ENCODE measurements around the gene KMO.

The KMO gene
- total RNA-seq, result 0.20 to 0.52 reads per million in 2 donors

DNA sequence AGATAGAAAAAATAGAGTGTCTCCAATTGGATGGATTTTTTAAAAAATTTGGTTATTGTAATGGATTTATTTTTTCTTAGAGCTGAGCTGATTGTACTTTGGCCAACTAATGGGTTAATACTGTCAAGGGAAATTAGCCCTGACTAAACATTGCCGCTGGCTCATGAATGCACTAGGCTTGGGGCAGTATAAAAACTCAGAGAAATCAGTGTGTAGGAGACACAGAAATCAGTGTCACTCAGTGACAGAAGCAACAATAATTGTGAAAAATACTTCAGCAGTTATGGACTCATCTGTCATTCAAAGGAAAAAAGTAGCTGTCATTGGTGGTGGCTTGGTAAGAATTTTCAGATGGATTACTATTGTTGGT is at the start of gene KMO:
TSS of gene KMO (plus strand) at position 217 of the 370 bp plus-strand sequence. CDS start at position 284, 67 bp downstream.
- DNase-seq, result no peak

DNA sequence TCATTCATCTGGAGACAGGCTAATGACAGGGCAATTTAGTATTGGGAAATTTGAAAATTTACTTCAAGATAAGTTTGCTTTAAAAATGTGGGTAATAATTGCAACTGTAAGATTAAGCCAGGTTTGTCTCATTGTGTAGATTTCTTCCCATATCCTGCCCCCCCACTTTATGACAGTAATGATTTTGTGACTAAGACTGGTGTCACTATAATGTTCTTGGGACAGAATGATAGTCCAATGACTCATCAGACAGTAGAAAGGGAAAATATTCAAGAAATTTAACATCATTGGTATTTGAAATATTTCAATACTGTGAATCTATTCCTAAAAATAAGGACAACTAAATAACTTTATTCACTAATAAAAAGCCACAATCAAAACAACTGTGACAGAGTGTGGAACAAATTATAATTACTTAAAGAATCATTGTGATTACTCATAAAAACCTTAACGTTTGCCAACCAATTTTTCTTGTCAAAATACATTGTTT is 49.4 kb upstream of the KMO start:
- DNase-seq, result no peak

DNA sequence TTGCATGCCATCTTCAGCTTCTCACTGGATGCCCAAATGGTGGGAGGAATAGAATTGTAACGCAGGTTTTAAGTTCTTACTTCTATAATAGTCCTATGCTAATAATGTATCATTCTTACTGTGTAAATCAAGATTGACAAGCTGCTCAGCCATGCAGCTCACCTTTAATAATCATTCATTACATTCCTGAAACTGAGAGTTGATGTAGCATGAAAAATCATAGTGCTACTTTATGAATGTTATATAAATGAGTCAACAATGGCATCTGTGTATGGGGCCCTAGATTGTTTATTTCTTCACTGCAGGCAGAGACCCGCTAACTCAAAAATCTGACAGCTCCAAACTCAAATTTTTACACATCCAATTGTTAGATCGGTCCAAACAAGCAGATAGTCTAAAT is 47.0 kb upstream of the KMO start:
- no peak for DNase-seq

DNA sequence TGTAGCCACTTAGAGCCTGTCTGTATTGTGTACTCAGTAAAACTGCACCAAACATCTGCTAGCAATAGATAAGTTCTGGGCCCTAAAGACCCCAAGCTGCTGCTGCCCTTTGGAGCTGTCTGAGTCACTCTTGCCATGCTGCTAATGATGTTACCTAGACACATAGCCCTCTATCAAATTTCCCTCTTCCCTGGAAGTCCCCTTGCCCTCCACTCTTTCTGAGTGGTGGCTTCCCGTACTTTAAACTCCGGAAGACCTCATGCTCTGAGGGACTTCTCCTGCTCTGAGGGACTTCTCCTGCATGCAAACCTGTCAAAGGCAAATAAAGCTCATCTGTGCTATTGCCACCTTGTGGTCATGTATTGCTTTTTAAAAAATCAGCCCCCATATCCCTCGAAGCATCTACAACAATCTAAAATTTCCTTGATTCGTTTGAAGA is 46.6 kb upstream of the KMO start:
- DNase-seq, result no peak

DNA sequence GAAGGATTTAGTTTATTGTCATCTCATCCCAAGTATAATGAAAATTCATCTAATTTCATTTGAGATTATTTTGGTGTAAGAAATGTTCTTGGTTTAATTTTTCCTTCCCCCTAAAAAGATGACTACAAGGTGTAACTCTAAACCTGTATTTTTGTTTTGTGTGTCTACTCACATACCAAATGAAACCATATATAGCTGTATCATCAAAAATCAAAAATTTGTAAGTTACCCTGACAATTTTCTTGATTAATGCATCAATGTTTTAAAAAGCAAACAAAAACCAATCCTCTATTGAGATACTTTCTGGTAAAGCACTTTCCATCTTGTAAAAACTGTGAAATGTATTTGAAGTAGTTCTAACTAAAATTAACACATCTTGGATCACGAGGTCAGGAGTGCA is 43.4 kb upstream of the KMO start:
- DNase-seq, result no peak

DNA sequence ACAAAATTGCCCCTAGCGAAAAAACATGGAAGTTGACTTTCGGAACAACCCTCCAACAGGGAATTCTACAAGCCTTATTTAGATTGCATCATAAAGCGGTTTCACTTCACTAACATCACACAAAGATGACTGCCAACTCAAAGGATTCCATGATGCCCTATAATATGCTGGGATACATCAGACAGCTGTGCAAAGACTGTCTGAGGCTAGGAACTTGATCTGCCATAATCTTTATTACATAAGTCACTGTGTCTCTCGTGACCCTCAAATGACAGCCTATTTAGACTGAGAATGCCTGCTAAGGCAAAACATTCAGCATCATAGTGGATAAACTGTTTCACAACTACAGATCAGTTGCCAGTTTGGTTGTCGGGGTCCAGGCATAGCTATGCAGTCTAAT is 36.4 kb upstream of the KMO start:
- no peak for DNase-seq

DNA sequence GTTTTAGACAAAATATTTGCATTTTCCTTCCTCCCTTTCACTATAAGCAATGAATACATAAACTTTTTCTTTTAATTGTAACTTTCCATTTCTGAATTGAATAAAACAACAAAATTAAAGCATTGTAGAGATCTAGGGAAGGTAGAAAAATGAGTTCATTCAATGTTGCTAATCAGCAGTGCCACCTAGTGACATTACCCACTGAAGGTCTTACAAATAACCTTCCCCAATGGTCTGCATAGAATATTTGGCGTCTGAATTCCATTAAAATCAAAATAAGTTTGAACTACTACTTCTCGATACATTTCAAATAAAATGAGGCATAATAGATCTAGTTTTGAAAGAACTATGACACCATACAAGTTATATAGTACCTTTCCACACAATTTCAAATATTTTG is 32.3 kb upstream of the KMO start:
- no peak for DNase-seq

DNA sequence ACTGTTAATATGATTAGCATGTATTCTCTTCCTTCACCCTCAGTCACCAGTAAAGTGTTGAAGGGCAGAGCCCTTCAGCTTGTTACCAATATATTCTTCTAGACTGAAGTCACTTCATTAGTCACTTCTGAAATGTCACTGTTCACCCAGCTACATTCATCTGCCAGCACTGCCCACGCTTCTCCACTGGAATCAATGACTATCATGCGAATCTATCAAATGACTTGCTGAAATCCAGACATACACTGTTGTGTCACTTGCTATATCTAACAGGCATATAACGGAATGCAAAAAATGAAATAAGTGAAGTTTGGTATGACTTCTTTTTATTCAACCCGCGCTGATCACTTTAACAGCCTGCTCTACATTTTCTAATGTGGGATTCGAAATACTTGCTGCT is 28.7 kb upstream of the KMO start:
- no peak for DNase-seq

DNA sequence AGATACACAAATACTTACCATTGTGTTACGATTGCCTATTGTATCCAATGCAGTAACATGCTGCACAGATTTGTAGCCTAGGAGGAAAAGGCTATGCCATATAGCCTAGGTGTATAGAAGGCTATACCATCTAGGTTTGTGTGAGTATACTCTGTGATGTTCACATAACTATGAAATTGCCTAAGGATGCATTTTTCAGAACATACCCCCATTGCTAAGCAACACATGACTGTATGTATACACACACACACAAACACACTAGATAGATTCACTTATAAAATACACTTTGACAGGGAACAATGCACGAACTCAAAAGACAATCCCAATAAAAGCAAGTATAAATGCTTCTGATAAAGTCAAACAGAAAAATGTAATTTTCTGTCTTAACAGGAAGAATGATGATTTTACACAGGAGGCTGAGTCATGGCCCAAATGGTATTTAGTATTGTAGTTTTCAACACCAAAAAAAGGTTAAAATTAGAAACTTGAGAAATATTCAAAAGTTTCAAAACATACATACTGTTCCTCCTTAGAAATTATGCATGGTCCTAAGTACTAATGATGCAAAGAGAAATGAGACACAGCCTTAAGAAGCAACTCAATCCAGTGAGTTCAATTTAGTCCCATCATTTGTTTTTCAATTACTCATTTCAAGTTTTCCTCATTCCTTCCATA is 24.9 kb upstream of the KMO start:
- no peak for DNase-seq

DNA sequence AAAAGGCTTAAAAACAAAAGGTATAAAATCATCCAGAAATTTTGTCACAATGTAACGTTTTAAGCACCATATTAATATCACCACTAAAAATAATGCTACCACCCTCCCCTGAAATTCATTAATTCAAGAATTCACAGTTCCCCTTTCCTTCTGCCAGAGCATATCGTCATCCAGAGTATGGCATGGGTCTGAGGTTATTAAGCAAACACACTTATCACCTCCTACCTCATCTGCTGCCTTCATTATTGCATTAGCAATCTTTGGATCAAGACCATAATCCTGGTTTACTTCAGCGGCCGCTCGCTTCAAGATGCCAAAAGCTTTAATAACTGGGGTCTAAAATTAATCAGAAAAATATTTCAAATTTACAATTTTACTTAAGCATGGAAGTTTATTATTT is 18.8 kb upstream of the KMO start:
- no peak for DNase-seq

DNA sequence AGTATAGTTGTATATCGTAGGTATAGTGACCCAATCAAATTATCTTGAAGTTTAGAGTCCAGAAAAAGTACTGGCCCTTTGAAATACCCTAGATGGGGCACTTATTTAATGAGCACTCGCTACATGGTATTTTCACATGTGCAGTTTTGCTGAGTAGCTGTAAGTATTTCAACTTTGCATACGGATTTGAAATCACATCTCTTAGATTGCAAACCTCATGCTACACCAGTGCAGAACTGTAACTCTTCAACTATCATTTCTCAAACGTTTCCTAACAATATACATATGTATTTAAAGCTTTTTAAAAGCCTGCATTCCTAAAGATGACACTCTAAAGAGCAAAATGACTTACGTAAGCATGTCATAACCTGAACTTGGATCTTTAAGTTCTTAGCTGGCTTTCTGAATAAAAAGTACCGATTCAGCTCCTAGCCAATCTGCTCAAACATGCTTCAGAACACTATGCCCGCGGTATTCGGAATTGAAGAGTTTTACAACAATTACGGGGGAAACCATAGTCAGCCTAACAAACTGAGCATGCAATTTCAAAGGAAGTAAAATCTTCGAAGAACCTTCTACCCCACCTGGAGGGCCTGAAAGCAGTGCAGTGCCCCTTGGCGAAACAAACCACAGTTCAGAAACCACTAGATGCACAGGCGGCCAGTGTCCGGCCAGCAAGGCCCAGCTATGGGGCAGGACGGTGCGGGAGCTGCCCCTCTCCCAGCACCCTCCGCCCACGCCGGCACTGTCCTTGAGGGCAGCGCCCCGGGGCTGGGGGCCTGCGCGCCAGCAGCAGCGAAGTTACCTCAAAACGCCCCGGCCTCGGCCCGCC is 13.5 kb upstream of the KMO start:
- no peak for DNase-seq

DNA sequence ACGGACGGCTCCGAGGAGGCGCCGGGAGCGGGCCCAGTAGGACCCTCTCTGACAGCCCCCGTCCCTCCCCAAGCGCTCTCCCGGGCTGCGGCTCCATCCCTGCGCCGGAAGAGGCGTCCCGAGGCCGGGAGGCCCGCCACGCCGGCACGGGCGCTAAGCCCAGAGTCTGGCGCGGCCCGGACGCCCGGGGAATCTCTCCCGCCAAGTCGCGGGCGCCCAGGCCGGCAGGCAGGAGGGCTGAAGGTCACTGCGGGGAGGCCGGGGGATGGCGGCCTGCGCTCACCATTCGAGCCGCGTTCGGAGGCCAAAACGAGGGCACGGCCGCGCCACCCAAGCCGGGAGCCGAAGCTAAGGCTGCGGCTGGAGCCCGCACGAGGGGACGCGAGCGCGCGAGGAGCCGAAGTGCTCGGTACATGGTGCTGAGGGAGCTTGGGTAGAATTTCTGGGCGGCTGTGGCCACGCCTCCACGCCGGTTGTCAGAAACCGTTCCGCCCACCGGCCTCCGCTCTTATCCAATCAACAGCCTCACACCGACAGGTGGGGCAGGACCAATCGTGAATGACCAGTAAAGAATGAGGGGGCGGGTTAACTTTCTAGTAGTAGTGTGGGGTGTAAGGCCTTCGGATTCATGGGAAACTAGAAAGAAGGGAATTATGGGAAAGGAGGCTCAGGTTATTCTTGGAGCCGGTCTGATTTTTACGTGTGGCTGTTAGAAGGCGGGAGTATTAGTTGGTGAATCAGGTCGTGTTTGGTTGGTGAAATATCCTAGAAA is 12.7 kb upstream of the KMO start, which contains the start of gene FH:
TSS of gene FH (minus strand) at position 448 of the 772 bp plus-strand sequence. CDS start at position 415, 33 bp downstream.
- DNase-seq, result peak; percentile 65

DNA sequence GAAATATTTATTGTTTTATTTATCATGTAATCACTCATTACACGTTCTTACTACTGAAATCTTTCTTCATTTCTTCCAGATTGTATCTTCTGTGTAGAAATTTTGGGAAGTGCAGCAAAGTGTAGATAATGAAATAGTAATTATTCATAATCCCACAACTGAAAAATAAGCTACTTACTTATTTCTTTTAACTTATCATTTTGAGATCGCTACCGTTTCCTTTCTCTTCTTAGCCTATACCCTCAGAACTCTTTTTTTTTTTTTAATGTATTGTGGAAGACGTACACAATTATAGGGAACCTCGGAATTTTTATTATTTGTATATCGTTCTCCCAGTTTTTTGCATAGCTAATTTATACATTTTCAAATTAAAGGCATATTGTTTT is 12.1 kb upstream of the KMO start:
- DNase-seq, result no peak

DNA sequence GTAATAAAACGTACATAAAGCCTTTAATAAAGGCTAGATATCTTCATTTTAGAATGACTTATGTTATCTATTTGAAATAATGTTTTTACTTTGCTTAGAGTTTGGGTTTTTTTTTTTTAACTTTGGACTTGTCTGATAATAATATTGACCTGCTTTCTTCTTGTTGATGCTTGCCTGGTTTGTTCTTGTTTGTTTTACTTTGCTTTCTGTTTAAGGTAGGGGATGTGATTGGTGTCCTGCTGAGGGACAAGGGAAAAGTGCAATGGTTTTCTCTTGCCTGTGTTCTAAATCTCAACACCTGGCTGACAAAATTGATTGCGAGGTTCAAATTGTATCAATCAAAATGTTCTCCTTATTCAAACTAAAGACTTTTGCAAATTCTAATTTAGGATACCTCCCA is 10.5 kb upstream of the KMO start:
- DNase-seq, result no peak

DNA sequence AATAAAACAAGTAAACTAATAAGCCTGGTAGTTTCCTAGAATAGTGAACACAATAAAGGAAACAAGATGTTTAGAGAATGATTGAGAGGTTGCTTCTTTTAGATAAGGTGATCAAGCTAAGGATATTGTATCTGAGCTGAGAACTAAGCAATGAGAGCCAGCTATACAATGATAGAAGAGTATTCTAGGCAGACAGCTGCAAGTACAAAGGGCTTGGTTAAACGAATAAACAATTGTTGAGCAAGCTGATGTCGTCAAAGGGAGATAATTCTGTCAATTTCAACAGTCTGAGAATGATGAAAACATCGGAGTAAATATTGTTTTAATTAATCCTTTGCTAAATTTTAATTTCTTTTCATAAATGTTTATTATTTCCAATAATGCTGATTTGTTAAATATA is 7.2 kb upstream of the KMO start:
- no peak for DNase-seq

DNA sequence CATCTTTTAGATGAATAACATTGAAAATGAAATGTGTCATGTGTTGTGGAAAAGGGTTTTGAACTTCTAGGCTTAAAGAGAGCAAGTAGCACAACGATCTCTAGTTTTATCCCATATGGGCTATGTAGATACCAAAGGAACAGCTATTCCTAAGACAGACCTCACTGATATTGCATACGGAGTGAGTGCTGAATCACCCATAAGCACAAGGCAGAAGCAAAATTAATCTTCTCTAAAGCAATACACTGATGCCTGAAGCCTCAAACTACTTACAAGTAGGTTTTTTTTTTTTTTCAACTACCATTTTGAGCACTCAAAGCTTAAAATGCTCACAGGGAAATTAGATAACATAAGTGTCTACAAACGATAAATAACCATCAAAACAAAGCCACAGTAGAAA is 5.0 kb upstream of the KMO start:
- no peak for DNase-seq

DNA sequence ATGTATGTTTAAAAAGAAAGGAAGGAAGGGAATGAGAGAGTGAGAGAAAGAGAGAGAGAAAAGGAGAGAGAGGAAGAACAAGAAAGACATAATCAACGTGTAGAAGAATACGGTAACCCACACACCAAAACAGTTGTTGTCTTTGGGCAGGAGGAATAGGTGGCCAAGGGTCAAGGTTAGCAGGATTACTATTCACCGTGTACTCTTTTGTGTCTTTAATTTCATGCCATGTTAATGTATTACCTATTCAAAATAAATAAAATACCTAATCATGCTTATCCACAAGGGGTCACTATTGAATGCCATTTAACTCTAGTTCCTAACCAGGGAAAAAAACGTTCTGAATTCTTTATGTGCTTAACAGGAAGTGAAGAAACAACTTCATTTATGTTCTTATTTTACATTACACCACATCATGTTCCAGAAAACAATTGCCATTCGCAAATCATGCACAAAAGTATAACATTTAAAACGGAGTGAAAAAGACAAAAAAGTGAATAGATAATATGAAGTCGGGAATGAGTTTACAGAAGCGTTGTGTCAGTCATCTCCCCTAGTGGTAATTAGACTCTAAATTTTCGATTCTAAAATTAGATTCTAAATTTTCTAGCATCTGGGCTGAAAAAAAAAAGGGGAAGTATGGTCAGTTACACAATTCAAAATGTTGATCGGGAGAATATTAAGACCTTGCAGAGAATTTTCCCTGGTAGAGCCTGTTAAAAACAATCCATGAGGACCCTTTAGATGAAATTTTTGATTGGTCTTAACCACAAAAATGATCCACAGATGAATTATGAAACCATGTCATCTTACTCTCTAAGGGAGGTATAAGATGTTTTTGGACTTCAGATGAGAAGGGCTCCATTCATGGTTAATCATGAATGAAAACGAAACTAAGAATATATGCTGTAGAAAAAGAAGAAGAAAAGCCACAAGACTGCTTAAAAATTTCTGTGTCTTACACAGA is 700 bp upstream of the KMO start:
- no peak for DNase-seq

DNA sequence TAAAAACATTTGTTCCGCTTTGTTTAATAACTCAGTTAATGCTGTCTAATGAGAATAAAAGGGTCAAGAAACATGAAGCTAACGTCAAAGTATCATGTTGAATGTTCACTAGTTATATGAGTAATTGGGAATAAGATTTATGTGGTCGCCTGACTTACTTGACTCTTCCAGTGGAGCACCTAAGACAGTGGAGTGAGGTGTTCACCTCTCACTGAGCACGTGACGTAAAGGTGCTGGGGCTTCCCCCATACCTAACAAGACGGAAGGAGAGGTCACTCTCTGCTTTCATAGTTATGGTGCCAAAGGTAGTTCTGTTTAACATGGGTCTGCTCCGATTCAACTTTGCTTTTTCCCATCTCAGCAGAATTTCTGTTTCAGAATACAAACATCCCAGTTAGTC is 686 bp downstream of the KMO start:
- DNase-seq, result no peak

DNA sequence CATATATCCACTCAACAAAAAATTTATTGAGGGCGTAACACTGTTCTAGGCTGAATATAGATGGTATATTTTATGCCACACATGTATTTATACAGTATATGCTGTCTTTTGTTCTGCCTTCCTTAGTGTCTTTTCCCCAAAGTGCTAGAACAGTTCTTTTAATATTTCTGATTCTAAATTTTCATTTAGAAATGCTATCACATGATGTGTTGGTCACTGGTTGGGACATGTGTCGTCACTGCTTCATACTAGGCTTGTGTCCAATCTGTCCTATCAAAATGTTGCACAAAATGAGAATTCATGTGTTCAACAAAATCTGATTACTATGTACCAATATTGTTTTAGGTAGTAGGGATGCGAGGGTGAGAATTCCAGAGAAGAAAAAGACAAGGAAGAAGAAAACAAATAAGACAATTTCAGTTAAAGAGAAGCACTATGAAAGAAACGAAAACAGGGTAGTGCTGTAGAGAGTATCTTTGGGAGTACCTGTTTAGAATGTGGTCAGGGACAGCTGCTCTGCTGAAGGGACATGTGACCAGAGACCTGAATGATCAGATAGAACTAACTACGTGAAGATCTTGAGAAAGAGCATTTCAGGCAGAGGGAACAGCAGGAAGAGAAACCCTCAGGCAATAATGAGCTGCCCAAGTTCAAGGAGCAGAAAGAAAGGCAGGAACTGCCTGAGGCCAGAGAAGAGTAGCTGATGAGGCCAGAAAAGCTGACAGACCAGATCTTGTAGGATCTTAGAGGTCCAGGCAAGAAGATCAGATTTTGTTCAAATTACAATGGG is 1.3 kb downstream of the KMO start:
- DNase-seq, result no peak

DNA sequence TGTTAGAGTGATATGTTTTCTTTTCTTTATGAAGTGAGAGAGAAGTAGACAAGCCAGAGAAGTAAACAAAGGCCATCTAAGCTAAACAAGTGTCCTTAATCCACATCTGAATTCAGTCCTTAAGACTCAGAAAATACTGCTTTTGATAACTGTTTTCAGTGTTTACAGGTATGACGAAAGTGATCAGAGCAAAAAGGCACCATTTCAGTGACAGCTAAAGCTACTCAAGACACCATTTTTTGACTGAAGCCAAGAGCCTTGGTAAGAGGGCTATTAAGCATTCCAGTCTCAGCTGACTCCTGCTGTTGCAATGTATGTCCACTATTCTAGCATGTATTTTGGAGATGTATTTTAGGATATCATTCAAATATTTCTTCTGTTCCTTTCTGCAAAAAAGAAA is 4.1 kb downstream of the KMO start:
- DNase-seq, result no peak

DNA sequence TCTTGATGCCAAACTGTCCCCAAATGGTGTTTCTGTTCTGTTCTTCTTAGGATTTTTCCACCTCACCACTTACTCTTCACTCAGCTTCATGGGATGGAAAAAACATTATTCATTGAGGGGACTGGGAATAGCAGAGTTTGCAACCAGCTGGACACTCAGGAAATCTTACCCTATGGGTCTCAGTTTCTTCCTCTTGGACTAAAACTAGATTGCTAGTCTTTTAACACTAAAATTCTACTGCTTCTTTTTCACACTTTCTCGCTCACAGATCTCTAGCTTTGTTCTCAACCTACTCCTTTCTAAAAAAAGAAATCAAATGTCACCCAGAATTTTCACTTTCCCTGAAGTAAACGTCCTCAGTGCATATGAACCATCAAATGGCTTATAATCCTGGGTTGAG is 4.8 kb downstream of the KMO start:
- DNase-seq, result no peak

All from activated gamma-delta T cell (primary cell).